IMR-90 (cell line): ENCODE results near the gene C16orf74. TPM values are rescaled to one million over a fixed set of nuclear protein-coding genes. Genes with fewer than 3 reads are reported as not detected.

Experiments used
- ATAC-seq: fragments of 200-7000 bp; cut with Tn5 transposase; 2 replicates; pipeline ENCODE4 v1.9.1; 2020; ENCODE audit warnings: low read depth, mild to moderate bottlenecking, moderate library complexity
- BruUV-seq: library from RNA; stranded (reverse); fragments of 400-500 nt; replicated peaks from 2 replicates; lab custom pipeline; 2021; lab: Mats Ljungman, UMichigan
- CTCF ChIA-PET: fragments of 300-600 bp; formaldehyde crosslinking; extraction: SDS; loops from one replicate; lab custom pipeline; 2021; ENCODE audit warnings: antibody characterized with exemption; lab: Yijun Ruan, JAX
- POLR2A ChIA-PET: fragments of 300-600 bp; sonication (Branson Sonifier 250); formaldehyde crosslinking; loops from one replicate; lab custom pipeline; 2022; ENCODE audit warnings: antibody characterized with exemption; ENCODE audit not compliant: unreplicated experiment; lab: Charles Lee
- DNase-seq: peaks from one replicate; pipeline ENCODE4 v3.0.0; 2013
- H2AFZ ChIP-seq: replicated peaks from 2 replicates; pipeline ENCODE3; 2013; ENCODE audit warnings: low read length, mild to moderate bottlenecking; ENCODE audit not compliant: poor library complexity
- H2AK5ac ChIP-seq: 2 replicates; pipeline ENCODE4 v1.6.1; 2013; ENCODE audit warnings: low read depth, low read length, inconsistent platforms
- H2AK9ac ChIP-seq: replicated peaks from 2 replicates; pipeline ENCODE3; 2013; ENCODE audit warnings: mild to moderate bottlenecking, low read depth, low read length, moderate library complexity; ENCODE audit not compliant: poor library complexity
- H2BK120ac ChIP-seq: 2 replicates; pipeline ENCODE4 v1.6.1; 2013; ENCODE audit warnings: low read depth, low read length, inconsistent platforms
- H2BK15ac ChIP-seq: 3 replicates; pipeline ENCODE4 v1.6.1; 2013; ENCODE audit warnings: low read depth, low read length, inconsistent platforms
- H2BK20ac ChIP-seq: 2 replicates; pipeline ENCODE4 v1.6.1; 2013; ENCODE audit warnings: low read depth, mild to moderate bottlenecking, inconsistent platforms, low read length, moderate library complexity
- H2BK5ac ChIP-seq: 2 replicates; pipeline ENCODE4 v1.6.1; 2013; ENCODE audit warnings: mild to moderate bottlenecking, low read depth, low read length, inconsistent platforms; ENCODE audit not compliant: poor library complexity, severe bottlenecking
- H3K14ac ChIP-seq: replicated peaks from 2 replicates; pipeline ENCODE4 v1.6.1; 2013; ENCODE audit warnings: low read depth, low read length, inconsistent platforms
- H3K18ac ChIP-seq: 2 replicates; pipeline ENCODE4 v1.6.1; 2013; ENCODE audit warnings: low read depth, low read length, control low read depth
- H3K23ac ChIP-seq: 2 replicates; pipeline ENCODE4 v1.6.1; 2013; ENCODE audit warnings: low read depth, low read length, inconsistent platforms
- H3K27ac ChIP-seq: 2 replicates; pipeline ENCODE4 v1.5.1; 2013; ENCODE audit warnings: mild to moderate bottlenecking, control low read depth, low read length; ENCODE audit not compliant: insufficient read depth
- H3K27me3 ChIP-seq: 2 replicates; pipeline ENCODE4 v1.6.1; 2013; ENCODE audit warnings: low read length; ENCODE audit not compliant: control insufficient read depth, insufficient read depth
- H3K36me3 ChIP-seq: 2 replicates; pipeline ENCODE4 v1.6.1; 2013; ENCODE audit warnings: low read length, mixed read lengths; ENCODE audit not compliant: control insufficient read depth, insufficient read depth
- H3K4ac ChIP-seq: 2 replicates; pipeline ENCODE4 v1.6.1; 2013; ENCODE audit warnings: low read depth, low read length, inconsistent platforms
- H3K4me1 ChIP-seq: 2 replicates; pipeline ENCODE4 v1.6.1; 2013; ENCODE audit warnings: low read length, mixed read lengths; ENCODE audit not compliant: control insufficient read depth, insufficient read depth
- H3K4me2 ChIP-seq: 2 replicates; pipeline ENCODE4 v1.6.1; 2013; ENCODE audit warnings: low read depth, mild to moderate bottlenecking, control low read depth, low read length, moderate library complexity
- H3K4me3 ChIP-seq: 2 replicates; pipeline ENCODE4 v1.5.1; 2013; ENCODE audit warnings: low read depth, mild to moderate bottlenecking, control low read depth, low read length, moderate library complexity; ENCODE audit not compliant: insufficient read depth
- H3K56ac ChIP-seq: 2 replicates; pipeline ENCODE4 v1.6.1; 2013; ENCODE audit warnings: low read length, inconsistent platforms; ENCODE audit not compliant: insufficient read depth; ENCODE audit errors: extremely low read depth
- H3K79me1 ChIP-seq, 2 experiments: 2 replicates each; pipeline ENCODE4 v1.6.1; 2013; ENCODE audit warnings: low read length in 2 of 2, inconsistent platforms in 1 of 2, low read depth in 1 of 2
- H3K9ac ChIP-seq: 2 replicates; pipeline ENCODE4 v1.6.1; 2013; ENCODE audit warnings: low read depth, low read length, control low read depth
- H3K9me1 ChIP-seq: 2 replicates; pipeline ENCODE4 v1.6.1; 2013; ENCODE audit warnings: low read length, inconsistent platforms; ENCODE audit not compliant: insufficient read depth
- H3K9me3 ChIP-seq: 2 replicates; pipeline ENCODE4 v1.6.1; 2013; ENCODE audit warnings: low read length; ENCODE audit not compliant: control insufficient read depth, insufficient read depth
- H4K20me1 ChIP-seq: 2 replicates; pipeline ENCODE4 v1.6.1; 2013; ENCODE audit warnings: low read length, inconsistent platforms; ENCODE audit not compliant: insufficient read depth
- H4K5ac ChIP-seq: 2 replicates; pipeline ENCODE4 v1.6.1; 2013; ENCODE audit warnings: mild to moderate bottlenecking, low read depth, low read length, control low read depth
- H4K8ac ChIP-seq, 2 experiments: 2 replicates each; pipeline ENCODE4 v1.6.1; 2013; ENCODE audit warnings: low read depth in 2 of 2, low read length in 2 of 2, control low read depth in 1 of 2, inconsistent platforms in 1 of 2
- H4K91ac ChIP-seq: 2 replicates; pipeline ENCODE4 v1.6.1; 2013; ENCODE audit warnings: low read depth, low read length, inconsistent platforms; ENCODE audit not compliant: insufficient read depth
- BHLHE40 ChIP-seq: fragments of 150-350 bp; IDR thresholded peaks from 2 replicates; pipeline ENCODE4 v1.6.1; 2016; ENCODE audit warnings: mild to moderate bottlenecking, low read depth, low read length
- CEBPB ChIP-seq: IDR thresholded peaks from 2 replicates; pipeline ENCODE4 v1.6.1; 2012; ENCODE audit warnings: low read depth, low read length, improper control_type of control experiment
- MAZ ChIP-seq: IDR thresholded peaks from 2 replicates; pipeline ENCODE4 v1.6.1; 2012; ENCODE audit warnings: low read depth, mild to moderate bottlenecking, low read length, improper control_type of control experiment, moderate library complexity, borderline replicate concordance
- MXI1 ChIP-seq: IDR thresholded peaks from 2 replicates; pipeline ENCODE4 v1.6.1; 2012; ENCODE audit warnings: low read depth, mild to moderate bottlenecking, low read length, moderate library complexity, borderline replicate concordance
- POLR2A ChIP-seq: IDR thresholded peaks from 2 replicates; pipeline ENCODE4 v1.6.1; 2012; ENCODE audit warnings: mild to moderate bottlenecking, low read depth, low read length
- RCOR1 ChIP-seq: IDR thresholded peaks from 2 replicates; pipeline ENCODE4 v1.6.1; 2012; ENCODE audit warnings: mild to moderate bottlenecking, low read length, improper control_type of control experiment; ENCODE audit not compliant: insufficient replicate concordance
- WGBS, 2 experiments: methylation state at CpG; one replicate each; pipeline versions ENCODE4 v1.1.5 to v1.1.7; 2013; ENCODE audit warnings: missing lambda C conversion rate in 2 of 2; ENCODE audit not compliant: insufficient read length in 1 of 2; ENCODE audit errors: extremely low coverage in 2 of 2; 5-methylcytosine and 5-hydroxymethylcytosine counted together
- dilution Hi-C: fragments of 300-500 bp; cut with HindIII; formaldehyde crosslinking; loops from one replicate; pipeline ENCODE4 v1.14.3; 2018; ENCODE audit warnings: low sequenced_read_pairs; ENCODE audit not compliant: unreplicated experiment
- in situ Hi-C: fragments of 300-500 bp; cut with MboI; formaldehyde crosslinking; loops from 3 replicates; pipeline ENCODE4 v1.14.3; 2019; ENCODE audit warnings: low sequenced_read_pairs, inconsistent platforms, mixed read lengths
- intact Hi-C: fragments of 100-400 bp; cut with micrococcal nuclease; formaldehyde crosslinking; loops from 2 replicates; pipeline ENCODE4 v1.10.0; 2022
- polyA plus RNA-seq, 3 experiments: library from polyadenylated mRNA; depleted of rRNA; stranded (reverse); fragments of >200 nt; gene quantifications; 2 replicates each; pipeline ENCODE4 v1.2.3, GENCODE V29; 2012; ENCODE audit warnings: low replicate concordance in 1 of 3
- total RNA-seq: library from RNA; depleted of rRNA; stranded (reverse); fragments of >200 nt; gene quantifications from 2 replicates; pipeline ENCODE4 v1.2.3, GENCODE V29; 2012

The C16orf74 gene
- total and polyA plus RNA-seq, 2 of the 4 experiments (the other 2 are of a cell fraction), result 4.5 to 12.2 TPM

DNA sequence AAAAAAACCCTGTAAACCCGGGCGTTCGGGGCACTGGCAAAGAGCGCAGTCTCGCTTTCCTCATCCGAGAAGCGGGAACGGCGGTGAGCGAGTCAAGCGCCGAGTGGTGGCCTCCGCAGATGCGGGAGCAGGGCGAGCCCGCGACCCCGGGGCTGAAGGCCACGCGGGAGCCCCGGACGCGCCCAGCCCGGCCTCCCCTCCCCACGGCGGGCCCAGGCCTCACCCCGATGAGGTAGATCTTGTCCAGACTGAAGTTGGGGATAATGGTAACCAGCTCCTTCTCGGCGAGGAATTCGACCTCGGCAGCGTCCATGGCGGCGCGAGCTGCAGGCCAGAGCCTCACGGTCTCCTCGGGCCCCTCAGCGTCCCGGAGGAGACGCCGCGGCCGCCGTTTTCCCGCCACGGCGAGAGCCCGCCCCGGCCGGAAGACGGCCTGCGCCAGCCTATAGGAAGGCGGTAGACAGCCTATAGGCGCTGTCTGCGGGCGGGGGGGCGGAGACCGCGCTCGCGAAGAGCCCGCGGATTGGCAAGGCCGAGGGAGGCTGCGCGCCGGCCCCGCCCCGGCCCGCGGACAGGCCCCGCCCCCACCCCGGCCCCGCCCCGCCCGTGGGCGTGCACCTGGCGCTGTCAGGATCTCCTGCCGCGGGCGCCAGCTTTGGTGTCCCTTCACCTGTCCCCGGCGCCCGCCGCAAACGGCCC is 62.2 kb downstream of the C16orf74 start, which contains the start of gene GINS2:
TSS of gene GINS2 (minus strand) at position 369 of the 699 bp plus-strand sequence. CDS start at position 313, 56 bp downstream.
- Histone ChIP-seq H2AK9ac (peak within 1 kb of the TSS; percentile 88), H3K27ac (peak within 1 kb of the TSS; percentile 42; the same call in 1 of the 2 replicates), H2AFZ (peak within 1 kb of the TSS; percentile 99), H3K79me1 (peaks cover 0 to 22% of the 10 kb centered on the region in 2 experiments; a peak in 2 of 4 replicates), H3K4me3 (peak within 1 kb of the TSS; percentile 87), H3K14ac (no peak within 1 kb of the TSS), H3K9me1 (peaks cover 2% of the 10 kb centered on the region; the same call in 1 of the 2 replicates), H3K18ac (no peak within 1 kb of the TSS), H3K4me1 (no peaks in the 10 kb centered on the region), H4K91ac (no peak within 1 kb of the TSS), H3K9ac (peak within 1 kb of the TSS; percentile 69), H2BK15ac (no peak within 1 kb of the TSS), H2BK20ac (no peak within 1 kb of the TSS), H3K23ac (no peak within 1 kb of the TSS), H4K20me1 (0 out of 2 replicates have a peak, but pooled peaks cover 5% of the 10 kb centered on the region), H3K56ac (no peak within 1 kb of the TSS; the same call in 1 of the 2 replicates), H4K8ac (peak within 1 kb of the TSS in 1 of 2 experiments; percentile 16; a peak in 2 of 4 replicates), H3K36me3 (no peaks in the 10 kb centered on the region), H3K9me3 (no peaks in the 10 kb centered on the region), H4K5ac (no peak within 1 kb of the TSS), H2BK5ac (no peak within 1 kb of the TSS), H2AK5ac (no peak within 1 kb of the TSS), H3K27me3 (peaks cover 14% of the 10 kb centered on the region; the same call in 1 of the 2 replicates), H2BK120ac (no peak within 1 kb of the TSS), H3K4ac (no peak within 1 kb of the TSS), H3K4me2 (peak within 1 kb of the TSS; percentile 93)
- no TSS peak for BruUV-seq
- peak; percentile 100 for ATAC-seq
- DNase-seq, result peak; percentile 84
- in situ Hi-C loops (no loop called here), intact Hi-C loops (no loop called here), dilution Hi-C loops (no loop called here)
- 1% methylated on average over 20 of the region's 86 CpGs; no CpG with 5 or more reads in 1 of the 2 experiments for WGBS, 2 experiments
- ChIA-PET POLR2A (no interaction called here), CTCF (interaction anchor here (0.6 kb wide), 1 partner anchor 14 kb away, joined by 3 read pairs; no protein-coding TSS in a partner anchor)
- TF ChIP-seq MAZ, result peak; percentile 69; the same call in 1 of the 2 replicates
- TF ChIP-seq BHLHE40, result no peak
- no peak for TF ChIP-seq CEBPB
- 0 out of 2 replicates have a peak, but pooled peaks have one; percentile 30 for TF ChIP-seq POLR2A
- peak; percentile 29; the same call in 1 of the 2 replicates for TF ChIP-seq MXI1
- no peak for TF ChIP-seq RCOR1
